Loucy (cell line): Measurements from ENCODE around the gene CHSY3.

Source experiments
- H2AFZ ChIP-seq: fragments of 200-600 bp; sonication (generic); 2 replicates; pipeline ENCODE4 v1.6.0; 2016; ENCODE audit warnings: antibody characterized with exemption, mild to moderate bottlenecking, low read length, moderate library complexity
- H3F3A ChIP-seq: fragments of 200-600 bp; 2 replicates; pipeline ENCODE4 v1.6.0; 2016; ENCODE audit warnings: antibody characterized with exemption, low read depth, mild to moderate bottlenecking
- H3K27me3 ChIP-seq: fragments of 200-600 bp; sonication (generic); 2 replicates; pipeline ENCODE4 v1.6.1; 2014; ENCODE audit warnings: low read length, mild to moderate bottlenecking; ENCODE audit not compliant: insufficient read depth, poor library complexity, severe bottlenecking
- H3K36me3 ChIP-seq: fragments of 200-600 bp; sonication (generic); 2 replicates; pipeline ENCODE4 v1.6.1; 2016; ENCODE audit warnings: low read length; ENCODE audit not compliant: insufficient read depth
- H3K4me1 ChIP-seq: fragments of 200-600 bp; sonication (generic); 2 replicates; pipeline ENCODE4 v1.5.1; 2014; ENCODE audit warnings: low read length, mild to moderate bottlenecking; ENCODE audit not compliant: insufficient read depth, poor library complexity, severe bottlenecking
- H3K4me2 ChIP-seq: fragments of 200-600 bp; sonication (generic); 2 replicates; pipeline ENCODE4 v1.6.0; 2014; ENCODE audit warnings: antibody characterized with exemption, low read length, low read depth, mild to moderate bottlenecking; ENCODE audit not compliant: poor library complexity, severe bottlenecking
- H3K4me3 ChIP-seq: fragments of 200-600 bp; sonication (generic); 2 replicates; pipeline ENCODE4 v1.5.1; 2014; ENCODE audit warnings: low read length, mild to moderate bottlenecking, mixed read lengths; ENCODE audit not compliant: poor library complexity, severe bottlenecking
- H3K79me2 ChIP-seq: fragments of 200-600 bp; sonication (generic); 2 replicates; pipeline ENCODE4 v1.6.1; 2014; ENCODE audit warnings: low read length; ENCODE audit not compliant: insufficient read depth
- H3K9ac ChIP-seq: fragments of 200-600 bp; sonication (generic); 2 replicates; pipeline ENCODE4 v1.6.0; 2014; ENCODE audit warnings: mild to moderate bottlenecking, low read depth, low read length, moderate library complexity; ENCODE audit not compliant: poor library complexity, severe bottlenecking
- H3K9me2 ChIP-seq: fragments of 200-600 bp; sonication (generic); replicated peaks from 2 replicates; pipeline ENCODE4 v1.6.1; 2016; ENCODE audit warnings: low read depth, low read length, mixed read lengths
- H3K9me3 ChIP-seq: fragments of 200-600 bp; sonication (generic); 2 replicates; pipeline ENCODE4 v1.6.1; 2014; ENCODE audit warnings: mild to moderate bottlenecking, antibody characterized with exemption, low read length, low read depth; ENCODE audit not compliant: insufficient read depth
- H4K20me1 ChIP-seq: fragments of 200-600 bp; sonication (generic); 2 replicates; pipeline ENCODE4 v1.6.0; 2014; ENCODE audit warnings: antibody characterized with exemption, low read length, mild to moderate bottlenecking; ENCODE audit not compliant: insufficient read depth, poor library complexity, severe bottlenecking
- EZH2phosphoT487 ChIP-seq: fragments of 200-600 bp; IDR thresholded peaks from 2 replicates; pipeline ENCODE4 v1.6.1; 2018; ENCODE audit warnings: antibody characterized with exemption, mild to moderate bottlenecking, moderate library complexity, borderline replicate concordance
- TF ChIP-seq, protein P1 (sequence below): fragments of 200-600 bp; sonication (generic); conservative IDR thresholded peaks from 2 replicates; pipeline ENCODE4 v1.5.1; 2014; ENCODE audit warnings: mild to moderate bottlenecking, antibody characterized with exemption, low read length

The CHSY3 gene

DNA sequence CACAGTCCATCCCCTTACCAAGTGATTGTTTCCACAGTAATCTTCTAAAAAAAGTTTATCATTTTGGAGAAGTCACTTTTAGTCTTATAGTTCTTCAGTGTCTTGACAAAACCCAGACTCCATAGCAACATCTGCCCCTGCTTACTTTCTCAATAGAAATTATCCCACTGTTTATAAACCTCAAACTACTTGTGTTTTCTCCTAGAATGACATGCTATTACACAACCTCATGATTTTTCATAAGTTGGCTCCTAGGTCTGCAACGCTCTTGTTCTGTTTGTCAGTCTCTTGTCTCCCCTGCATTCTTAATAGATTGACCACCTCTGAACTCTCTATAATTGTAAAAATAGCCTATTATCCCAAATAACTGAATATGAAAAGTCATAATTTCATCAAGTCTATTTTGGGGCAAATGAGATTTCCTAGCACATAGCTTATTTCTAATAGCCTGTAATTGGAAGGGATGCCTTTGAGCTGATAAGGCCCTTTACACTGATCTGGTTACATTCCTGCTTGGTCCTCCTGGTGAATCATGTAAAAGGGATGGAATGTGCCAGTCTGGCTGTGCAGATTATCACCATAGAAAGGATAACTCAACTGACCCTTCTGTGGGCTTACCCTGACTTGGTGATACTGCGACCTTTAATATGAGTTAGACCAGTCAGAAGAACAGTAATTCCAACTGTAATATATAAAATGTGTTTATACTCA, 69.6 kb downstream of the CHSY3 start:
- H2AFZ ChIP-seq = no peak overlapping the region

DNA sequence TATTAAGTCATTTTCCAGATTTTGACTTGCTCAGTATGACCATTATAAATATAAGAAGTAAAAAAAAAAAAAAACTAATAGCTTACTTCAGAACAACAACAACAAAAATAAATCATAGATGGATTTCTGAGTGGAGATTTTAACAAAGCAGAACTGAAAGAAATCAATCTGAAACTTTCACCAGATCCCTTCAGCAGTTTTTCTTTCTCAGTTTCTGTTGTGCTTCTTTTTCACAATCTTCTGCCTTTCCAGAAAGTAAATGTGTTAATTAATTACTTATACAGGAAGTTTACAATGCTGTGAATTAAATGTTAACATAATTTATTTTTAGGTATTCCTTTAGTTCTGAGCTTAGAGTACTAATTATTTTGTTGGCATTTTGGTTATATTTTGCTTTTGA, 73.5 kb downstream of the CHSY3 start:
- H3K9ac ChIP-seq = no peak overlapping the region
- no peak overlapping the region for H2AFZ ChIP-seq
- no peaks in the 10 kb centered on the region for H3K4me1 ChIP-seq
- no peaks in the 10 kb centered on the region for H3K9me3 ChIP-seq
- no peak overlapping the region for H3K4me2 ChIP-seq
- H4K20me1 ChIP-seq = no peaks in the 10 kb centered on the region
- H3K36me3 ChIP-seq = no peaks in the 10 kb centered on the region
- no peak overlapping the region for H3K4me3 ChIP-seq
- no peaks in the 10 kb centered on the region for H3K79me2 ChIP-seq
- no peaks in the 10 kb centered on the region for H3K9me2 ChIP-seq
- TF ChIP-seq EZH2phosphoT487 = no peak
- TF ChIP-seq, protein P1, sequence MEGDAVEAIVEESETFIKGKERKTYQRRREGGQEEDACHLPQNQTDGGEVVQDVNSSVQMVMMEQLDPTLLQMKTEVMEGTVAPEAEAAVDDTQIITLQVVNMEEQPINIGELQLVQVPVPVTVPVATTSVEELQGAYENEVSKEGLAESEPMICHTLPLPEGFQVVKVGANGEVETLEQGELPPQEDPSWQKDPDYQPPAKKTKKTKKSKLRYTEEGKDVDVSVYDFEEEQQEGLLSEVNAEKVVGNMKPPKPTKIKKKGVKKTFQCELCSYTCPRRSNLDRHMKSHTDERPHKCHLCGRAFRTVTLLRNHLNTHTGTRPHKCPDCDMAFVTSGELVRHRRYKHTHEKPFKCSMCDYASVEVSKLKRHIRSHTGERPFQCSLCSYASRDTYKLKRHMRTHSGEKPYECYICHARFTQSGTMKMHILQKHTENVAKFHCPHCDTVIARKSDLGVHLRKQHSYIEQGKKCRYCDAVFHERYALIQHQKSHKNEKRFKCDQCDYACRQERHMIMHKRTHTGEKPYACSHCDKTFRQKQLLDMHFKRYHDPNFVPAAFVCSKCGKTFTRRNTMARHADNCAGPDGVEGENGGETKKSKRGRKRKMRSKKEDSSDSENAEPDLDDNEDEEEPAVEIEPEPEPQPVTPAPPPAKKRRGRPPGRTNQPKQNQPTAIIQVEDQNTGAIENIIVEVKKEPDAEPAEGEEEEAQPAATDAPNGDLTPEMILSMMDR = no peak
- no peaks in the 10 kb centered on the region for H3K27me3 ChIP-seq
- no peaks in the 10 kb centered on the region for H3F3A ChIP-seq

More for the DNA sequence above, 69.6 kb downstream of the CHSY3 start:
- H3K9ac ChIP-seq = no peak overlapping the region
- H3K4me1 ChIP-seq = no peaks in the 10 kb centered on the region
- no peaks in the 10 kb centered on the region for H3K27me3 ChIP-seq
- no peak overlapping the region for H3K4me2 ChIP-seq
- no peaks in the 10 kb centered on the region for H4K20me1 ChIP-seq
- no peak overlapping the region for H3K4me3 ChIP-seq
- no peaks in the 10 kb centered on the region for H3K79me2 ChIP-seq
- H3K36me3 ChIP-seq = no peaks in the 10 kb centered on the region
- H3K9me2 ChIP-seq = no peaks in the 10 kb centered on the region
- H3K9me3 ChIP-seq = no peaks in the 10 kb centered on the region
- TF ChIP-seq, protein P1 = no peak
- TF ChIP-seq EZH2phosphoT487 = no peak
- H3F3A ChIP-seq = no peaks in the 10 kb centered on the region

DNA sequence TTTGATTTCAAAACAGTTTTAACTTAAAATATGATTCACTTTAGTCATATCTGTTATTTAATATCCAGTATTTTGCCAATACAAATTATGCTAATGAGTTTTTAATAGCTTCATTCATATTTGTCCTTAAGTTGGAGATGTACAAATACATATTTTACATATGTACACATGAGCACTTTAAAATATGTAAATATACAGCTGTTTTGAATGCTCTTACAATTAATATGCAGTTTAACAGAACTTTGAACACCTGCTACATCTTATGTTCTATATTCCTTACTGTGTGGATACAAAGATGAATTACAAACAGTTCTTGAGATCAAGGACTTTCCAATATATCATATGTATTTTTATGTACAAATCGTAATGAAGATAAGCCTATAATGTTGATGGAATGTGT, 74.0 kb downstream of the CHSY3 start:
- no peaks in the 10 kb centered on the region for H3K36me3 ChIP-seq
- no peak overlapping the region for H3K9ac ChIP-seq
- no peaks in the 10 kb centered on the region for H3K27me3 ChIP-seq
- no peaks in the 10 kb centered on the region for H3K4me1 ChIP-seq
- H3F3A ChIP-seq = no peaks in the 10 kb centered on the region
- no peaks in the 10 kb centered on the region for H3K9me3 ChIP-seq
- no peaks in the 10 kb centered on the region for H3K79me2 ChIP-seq
- H4K20me1 ChIP-seq = no peaks in the 10 kb centered on the region
- no peak overlapping the region for H3K4me2 ChIP-seq
- no peaks in the 10 kb centered on the region for H3K9me2 ChIP-seq
- no peak overlapping the region for H3K4me3 ChIP-seq
- TF ChIP-seq, protein P1 = no peak
- no peak for TF ChIP-seq EZH2phosphoT487
- no peak overlapping the region for H2AFZ ChIP-seq
